CD14-positive monocyte (primary cell): ENCODE data around the gene IGSF9. TPM values are rescaled to one million over a fixed set of nuclear protein-coding genes. Genes with fewer than 3 reads are reported as not detected.

Source experiments
- DNase-seq, 3 donors: peaks; one replicate each; pipeline ENCODE4 v3.0.0-alpha.2; 2011 to 2022
- H2AFZ ChIP-seq: 2 replicates; pipeline ENCODE4 v1.6.0; 2012; ENCODE audit warnings: mild to moderate bottlenecking, low read depth, low read length, inconsistent platforms; ENCODE audit not compliant: insufficient read depth, poor library complexity, severe bottlenecking
- H3K27ac ChIP-seq, 2 donors: 1 replicate in 1 of 2; 2 replicates in 1 of 2; pipeline ENCODE4 v1.5.1; 2012 to 2013; ENCODE audit warnings: low read length in 2 of 2, control low read depth in 1 of 2, inconsistent platforms in 1 of 2, low read depth in 1 of 2, mild to moderate bottlenecking in 1 of 2
- H3K27me3 ChIP-seq, 2 donors: one replicate each; pipeline versions ENCODE4 v1.6.0 to v1.6.1; 2011 to 2013; ENCODE audit warnings: low read length in 2 of 2; ENCODE audit not compliant: control insufficient read depth in 2 of 2, insufficient read depth in 2 of 2
- H3K36me3 ChIP-seq, 2 donors: replicated peaks in 1 of 2; 1 replicate in 1 of 2; 2 replicates in 1 of 2; pipeline versions ENCODE4 v1.5.1 to v1.6.1; 2012 to 2013; ENCODE audit warnings: low read length in 2 of 2, control low read depth in 1 of 2, inconsistent platforms in 1 of 2, mild to moderate bottlenecking in 1 of 2; ENCODE audit not compliant: insufficient read depth in 2 of 2, control insufficient read depth in 1 of 2
- H3K4me1 ChIP-seq, 2 donors: 1 replicate in 1 of 2; 2 replicates in 1 of 2; pipeline versions ENCODE4 v1.5.1 to v1.6.1; 2012 to 2013; ENCODE audit warnings: low read length in 2 of 2, control low read depth in 1 of 2, inconsistent platforms in 1 of 2, mild to moderate bottlenecking in 1 of 2, moderate library complexity in 1 of 2; ENCODE audit not compliant: insufficient read depth in 2 of 2, control insufficient read depth in 1 of 2
- H3K4me2 ChIP-seq: replicated peaks from 2 replicates; pipeline ENCODE3; 2012; ENCODE audit warnings: low read length, moderate library complexity, mild to moderate bottlenecking; ENCODE audit not compliant: poor library complexity, severe bottlenecking; ENCODE audit errors: extremely low read depth
- H3K4me3 ChIP-seq, 3 experiments: fragments of 200-600 bp in 1 of 3; sonication (generic) in 1 of 3; replicated peaks in 1 of 3; 1 replicate in 2 of 3; 2 replicates in 1 of 3; pipeline ENCODE4 v1.5.1; 2011 to 2013; ENCODE audit warnings: low read length in 3 of 3, mild to moderate bottlenecking in 3 of 3, control low read depth in 2 of 3, low read depth in 2 of 3, inconsistent platforms in 1 of 3, moderate library complexity in 1 of 3
- H3K79me2 ChIP-seq: 2 replicates; pipeline ENCODE4 v1.6.0; 2012; ENCODE audit warnings: mild to moderate bottlenecking, control low read depth, inconsistent platforms, low read length, moderate library complexity; ENCODE audit not compliant: insufficient read depth
- H3K9ac ChIP-seq: 2 replicates; pipeline ENCODE4 v1.6.0; 2017; ENCODE audit warnings: low read length, mild to moderate bottlenecking; ENCODE audit not compliant: insufficient read depth, poor library complexity, severe bottlenecking
- H3K9me3 ChIP-seq, 2 donors: replicated peaks in 1 of 2; 1 replicate in 1 of 2; 2 replicates in 1 of 2; pipeline versions ENCODE4 v1.5.1 to v1.6.1; 2012 to 2013; ENCODE audit warnings: low read length in 2 of 2, control low read depth in 1 of 2; ENCODE audit not compliant: control insufficient read depth in 1 of 2, insufficient read depth in 1 of 2
- H4K20me1 ChIP-seq: 2 replicates; pipeline ENCODE4 v1.6.0; 2012; ENCODE audit warnings: mild to moderate bottlenecking, low read length, control low read depth, moderate library complexity; ENCODE audit not compliant: insufficient read depth
- H3K27ac Mint-ChIP-seq, 7 donors: one replicate each; pipeline ENCODE4 v1.8.0; 2020; ENCODE audit warnings: mild to moderate bottlenecking in 7 of 7, mixed read lengths in 7 of 7, moderate library complexity in 6 of 7, inconsistent platforms in 2 of 7
- H3K27me3 Mint-ChIP-seq, 3 donors: one replicate each; pipeline ENCODE4 v1.8.0; 2021 to 2022; ENCODE audit warnings: low read depth in 3 of 3, mild to moderate bottlenecking in 3 of 3, mixed read lengths in 3 of 3, moderate library complexity in 3 of 3, inconsistent platforms in 1 of 3
- H3K36me3 Mint-ChIP-seq, 2 donors: one replicate each; pipeline ENCODE4 v1.8.0; 2020; ENCODE audit warnings: mixed read lengths in 2 of 2, inconsistent platforms in 1 of 2, mild to moderate bottlenecking in 1 of 2
- H3K4me1 Mint-ChIP-seq: one replicate; pipeline ENCODE4 v1.8.0; 2020; ENCODE audit warnings: mild to moderate bottlenecking, mixed read lengths
- H3K4me3 Mint-ChIP-seq, 2 donors: one replicate each; pipeline ENCODE4 v1.8.0; 2020; ENCODE audit warnings: mild to moderate bottlenecking in 2 of 2, mixed read lengths in 2 of 2, moderate library complexity in 1 of 2
- H3K9me3 Mint-ChIP-seq, 7 donors: one replicate each; pipeline ENCODE4 v1.8.0; 2020 to 2022; ENCODE audit warnings: mixed read lengths in 7 of 7, mild to moderate bottlenecking in 6 of 7, moderate library complexity in 6 of 7, inconsistent platforms in 2 of 7
- CTCF ChIP-seq: fragments of 200-600 bp; IDR thresholded peaks from one replicate; pipeline ENCODE4 v1.8.0; 2022; ENCODE audit warnings: antibody characterized with exemption, mild to moderate bottlenecking
- WGBS: methylation state at CpG from one replicate; pipeline ENCODE4 v1.1.5; 2013; ENCODE audit warnings: missing lambda C conversion rate; ENCODE audit not compliant: insufficient coverage; 5-methylcytosine and 5-hydroxymethylcytosine counted together
- intact Hi-C, 2 donors: fragments of 100-400 bp; cut with micrococcal nuclease; formaldehyde crosslinking; loops; one replicate each; pipeline versions ENCODE4 v1.15.0 to v1.15.1; 2023
- polyA plus RNA-seq, 3 donors: library from polyadenylated mRNA; depleted of rRNA in 1 of 3; unstranded in 2 of 3; stranded (reverse) in 1 of 3; fragments of 300-500 nt in 2 of 3; fragments of >200 nt in 1 of 3; fragmentation: Illumina TruSeq in 2 of 3; gene quantifications; 1 replicate in 2 of 3; 2 replicates in 1 of 3; pipeline ENCODE4 v1.2.3, GENCODE V29; 2012 to 2021
- small RNA-seq: library from RNA; depleted of rRNA; stranded (forward); fragments of <200 nt; gene quantifications from one replicate; pipeline ENCODE3, GENCODE V24; 2012; ENCODE audit warnings: low read depth; ENCODE audit not compliant: insufficient read length

Gene IGSF9
- polyA plus RNA-seq, 3 donors, result 0.04 TPM; not detected in 2

- DNase-seq, result no peak
- WGBS, result no CpG with 5 or more reads among the region's 6 CpGs
- H3K4me1 ChIP-seq, result peaks cover 52 to 53% of the 10 kb centered on the region in 2 donors
- Mint-ChIP-seq H3K36me3 (no peaks in the 10 kb centered on the region), H3K27me3 (peaks cover 2 to 3% (median 3%) of the 10 kb centered on the region in 3 donors), H3K4me1 (peaks cover 16% of the 10 kb centered on the region), H3K27ac (no peak overlapping the region), H3K9me3 (no peaks in the 10 kb centered on the region), H3K4me3 (no peak overlapping the region)
- H3K4me2 ChIP-seq, result no peak overlapping the region
- no peaks in the 10 kb centered on the region for H3K9me3 ChIP-seq
- no peaks in the 10 kb centered on the region for H3K79me2 ChIP-seq
- intact Hi-C loops, result no loop called here
- no peaks in the 10 kb centered on the region for H4K20me1 ChIP-seq
- H3K4me3 ChIP-seq, result no peak overlapping the region
- no peak overlapping the region for H2AFZ ChIP-seq
- H3K27ac ChIP-seq, result no peak overlapping the region
- no peak for TF ChIP-seq CTCF
- H3K27me3 ChIP-seq, result no peaks in the 10 kb centered on the region
- H3K9ac ChIP-seq, result no peak overlapping the region
- no peaks in the 10 kb centered on the region for H3K36me3 ChIP-seq
Measured at GRCh38 chr1:159877695-159878444, 67.5 kb downstream of the IGSF9 start.

Small RNAs within 50 kb of the gene (small RNA-seq; reads per million reads assigned to genes)
- not detected for gene MIR4259

Other genes with a start within 250 kb of the IGSF9 start
- gene CRP, start 231.0 kb downstream of the IGSF9 start, polyA plus RNA-seq, result not detected
- 100 to 1,000 TPM in 1 of 3 donors, 10 to 100 TPM in 2; 37.3 to 136 (median 97.8) TPM for gene DUSP23, start 164.7 kb downstream of the IGSF9 start, polyA plus RNA-seq
- gene FCRL6, start 143.3 kb downstream of the IGSF9 start, polyA plus RNA-seq, result under 1 TPM; 0.15 to 0.36 (median 0.17) TPM
- 1 to 10 TPM; 2.6 to 5.7 (median 5.7) TPM for gene SLAMF8, start 118.7 kb downstream of the IGSF9 start, polyA plus RNA-seq
- under 1 TPM in 1 of 3 donors, not detected in 2; 0.04 TPM for gene VSIG8, start 83.0 kb downstream of the IGSF9 start, polyA plus RNA-seq
- 1 to 10 TPM in 1 of 3 donors, under 1 TPM in 1, not detected in 1; 0.12 to 1.0 TPM for gene CFAP45, start 45.4 kb downstream of the IGSF9 start, polyA plus RNA-seq
- gene TAGLN2, start 20.1 kb downstream of the IGSF9 start, polyA plus RNA-seq, result 1,000 to 10,000 TPM in 1 of 3 donors, 100 to 1,000 TPM in 2; 658 to 1,259 (median 918) TPM
- under 1 TPM in 1 of 3 donors, not detected in 2; 0.17 TPM for gene SLAMF9, start 8.6 kb upstream of the IGSF9 start, polyA plus RNA-seq
- gene PIGM, start 86.4 kb upstream of the IGSF9 start, polyA plus RNA-seq, result 1 to 10 TPM; 3.7 to 4.2 (median 4.0) TPM
- gene KCNJ10, start 124.5 kb upstream of the IGSF9 start, polyA plus RNA-seq, result under 1 TPM in 1 of 3 donors, not detected in 2; 0.23 TPM
- gene KCNJ9, start 135.9 kb upstream of the IGSF9 start, polyA plus RNA-seq, result not detected
- gene IGSF8, start 153.0 kb upstream of the IGSF9 start, polyA plus RNA-seq, result 10 to 100 TPM in 2 of 3 donors, 1 to 10 TPM in 1; 9.6 to 23.9 (median 10.8) TPM
- under 1 TPM in 1 of 3 donors, not detected in 2; 0.03 TPM for gene ATP1A2, start 170.1 kb upstream of the IGSF9 start, polyA plus RNA-seq
- 10 to 100 TPM in 1 of 3 donors, under 1 TPM in 1, not detected in 1; 1.00 to 16.0 TPM for gene ATP1A4, start 206.0 kb upstream of the IGSF9 start, polyA plus RNA-seq
- 10 to 100 TPM in 1 of 3 donors, under 1 TPM in 1, not detected in 1; 0.09 to 11.1 TPM for gene CASQ1, start 245.0 kb upstream of the IGSF9 start, polyA plus RNA-seq